Stromal cell of bone marrow (primary cell): ENCODE measurements around the gene TACO1.

Experiments
- DNase-seq: peaks from one replicate; pipeline ENCODE4 v3.0.0-alpha.2; 2012; ENCODE audit warnings: low read depth

TACO1 gene

GRCh38 chr17:63640038-63640437 lies 39.3 kb downstream of the TACO1 start:
- no peak for DNase-seq

- DNase-seq, result no peak
These were observed 41.2 kb downstream of the TACO1 start for GRCh38 chr17:63641692-63642448.

DNA sequence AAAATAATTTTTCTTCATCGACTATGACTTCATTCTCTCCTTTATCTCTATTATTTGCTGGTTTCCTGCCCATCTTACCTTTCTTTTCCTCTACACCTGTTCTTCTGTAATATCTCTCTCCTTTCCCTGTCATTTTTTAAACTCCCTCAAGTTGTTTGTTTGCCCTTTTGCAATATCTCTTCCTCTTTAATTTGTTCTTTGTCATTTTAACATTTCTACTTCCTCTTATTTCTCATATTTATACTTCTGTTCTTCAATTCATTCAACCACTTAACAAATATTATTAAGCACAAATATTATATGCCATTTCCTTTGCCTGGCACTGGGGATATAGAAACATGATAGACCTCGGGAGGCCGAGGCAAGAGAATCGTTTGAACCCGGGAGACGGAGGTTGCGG lies 44.2 kb downstream of the TACO1 start:
- DNase-seq, result no peak

GRCh38 chr17:63645775-63646487 lies 45.2 kb downstream of the TACO1 start:
- DNase-seq, result no peak

GRCh38 chr17:63646488-63646806 lies 45.8 kb downstream of the TACO1 start:
- DNase-seq, result no peak

DNA sequence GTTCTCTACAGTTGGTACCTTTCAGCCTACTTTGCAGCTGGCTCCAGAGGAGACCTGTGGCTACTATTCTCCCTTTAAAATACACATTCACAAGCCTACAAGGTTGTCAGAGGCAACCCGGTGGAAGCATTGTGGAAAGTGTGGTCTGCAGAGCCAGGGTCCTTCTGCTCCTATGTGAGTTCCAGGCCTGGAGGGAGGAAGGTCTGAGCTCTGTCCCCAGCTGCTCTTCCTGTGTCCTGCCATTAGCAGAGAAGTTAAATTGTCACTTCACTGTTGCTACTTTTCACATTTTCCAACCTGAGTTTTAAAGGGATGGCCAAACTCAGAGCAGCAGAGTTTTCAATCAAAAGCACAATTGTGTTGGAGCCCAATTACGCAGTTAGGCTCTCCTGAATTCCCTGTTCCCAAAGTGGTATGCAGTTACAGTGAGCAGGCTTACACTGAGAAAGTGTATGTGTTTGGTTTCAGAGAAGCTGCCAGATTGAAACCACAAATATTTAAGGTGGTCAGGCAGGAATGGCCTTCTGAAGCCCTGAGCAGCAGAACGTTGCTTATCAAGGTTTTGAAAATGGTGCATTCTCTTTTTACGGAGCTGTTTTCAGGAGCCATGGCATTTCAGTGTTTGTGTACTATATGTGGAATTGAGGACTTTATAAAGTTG lies 46.5 kb downstream of the TACO1 start:
- no peak for DNase-seq

DNA sequence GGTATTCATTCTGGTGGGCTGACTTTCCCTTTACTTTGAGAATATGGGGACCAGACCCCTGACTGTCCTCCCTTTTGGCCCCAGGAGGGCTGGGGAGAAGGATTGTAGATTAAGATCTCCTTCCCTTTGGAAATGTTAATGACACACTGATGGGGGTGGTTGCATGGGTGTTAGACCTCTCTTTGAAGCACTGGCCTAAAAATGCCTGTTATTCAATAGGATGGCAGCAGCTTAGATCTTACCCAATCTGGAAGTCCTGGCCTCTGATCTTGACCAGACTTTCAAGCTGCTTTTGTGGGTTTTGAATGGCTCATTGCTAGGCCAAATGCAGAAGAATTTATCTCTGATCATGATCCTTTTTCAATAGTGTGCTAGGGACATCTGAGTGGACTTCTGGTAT lies 47.2 kb downstream of the TACO1 start:
- DNase-seq, result no peak

GRCh38 chr17:63649813-63650212 lies 49.1 kb downstream of the TACO1 start:
- no peak for DNase-seq

- no peak for DNase-seq
These were observed 51.4 kb downstream of the TACO1 start for GRCh38 chr17:63652106-63652505.

DNA sequence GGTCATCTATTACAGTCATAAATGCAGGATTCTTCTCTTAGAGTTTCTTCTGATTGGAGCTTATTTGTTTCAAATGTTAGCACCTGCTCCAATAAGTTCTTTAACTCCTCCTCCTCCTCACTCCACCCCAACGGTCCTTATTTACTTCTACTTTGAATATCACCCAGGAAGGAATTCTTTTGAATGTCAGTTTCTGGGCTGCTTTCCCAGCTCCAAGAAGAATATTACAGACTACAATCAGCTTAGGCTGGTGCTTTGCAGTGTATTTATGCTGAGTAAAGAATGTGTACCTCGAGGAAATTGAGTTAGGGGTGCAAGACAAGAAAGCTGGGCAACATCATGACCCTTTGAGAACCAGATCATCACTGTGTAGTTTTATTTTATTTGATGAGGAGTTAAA lies 52.4 kb downstream of the TACO1 start:
- no peak for DNase-seq

GRCh38 chr17:63657786-63658185 lies 57.1 kb downstream of the TACO1 start:
- no peak for DNase-seq
